Esophagus squamous epithelium (tissue), 5 donors: Measurements from ENCODE around the gene CCR5AS.
A peak's percentile ranks its signal among the peaks of the same experiment; 100 is the strongest.

Experiments used
- DNase-seq: peaks from one replicate; lab custom pipeline; 2025; lab: John Stamatoyannopoulos, UW
- H3K27ac ChIP-seq, 4 donors: fragments of 200-600 bp; sonication (generic); one replicate each; pipeline ENCODE4 v1.5.1; 2016 to 2019; ENCODE audit warnings: mild to moderate bottlenecking in 1 of 4
- H3K27me3 ChIP-seq, 4 donors: fragments of 200-600 bp; sonication (generic); 1 replicate in 3 of 4; 2 replicates in 1 of 4; pipeline versions ENCODE4 v1.5.1 to v1.6.0; 2017 to 2021; ENCODE audit warnings: antibody characterized with exemption in 1 of 4
- H3K36me3 ChIP-seq, 3 donors: fragments of 200-600 bp; sonication (generic); one replicate each; pipeline ENCODE4 v1.5.1; 2016 to 2019
- H3K4me1 ChIP-seq, 3 donors: fragments of 200-600 bp; sonication (generic); one replicate each; pipeline ENCODE4 v1.5.1; 2017 to 2019
- H3K4me3 ChIP-seq, 4 donors: fragments of 200-600 bp; sonication (generic); 1 replicate in 3 of 4; 2 replicates in 1 of 4; pipeline ENCODE4 v1.5.1; 2016 to 2019; ENCODE audit warnings: mild to moderate bottlenecking in 2 of 4, moderate library complexity in 1 of 4
- H3K9me3 ChIP-seq, 3 donors: fragments of 200-600 bp; sonication (generic); one replicate each; pipeline ENCODE4 v1.5.1; 2016 to 2019
- CTCF ChIP-seq, 6 experiments: fragments of 450-650 bp in 4 of 6; fragments of 200-600 bp in 2 of 6; sonication (generic) in 2 of 6; IDR thresholded peaks; one replicate each; pipeline ENCODE4 v1.5.1; 2016 to 2019; ENCODE audit warnings: antibody characterized with exemption in 6 of 6, mild to moderate bottlenecking in 4 of 6, moderate library complexity in 4 of 6
- POLR2A ChIP-seq, 4 donors: fragments of 450-650 bp; IDR thresholded peaks; one replicate each; pipeline ENCODE4 v1.6.1; 2017; ENCODE audit warnings: antibody characterized with exemption in 4 of 4, mild to moderate bottlenecking in 4 of 4, moderate library complexity in 3 of 4
- WGBS, 2 donors: methylation state at CpG; one replicate each; pipeline ENCODE4 v1.1.5; 2018; 5-methylcytosine and 5-hydroxymethylcytosine counted together
- intact Hi-C: fragments of 100-400 bp; cut with DNase I; formaldehyde crosslinking; loops from one replicate; pipeline ENCODE4 v1.15.0; 2022
- donor health status: DM: yes; HTN: yes; CAD: no.

CCR5AS gene

GRCh38 chr3:46361408-46362283 lies 45.2 kb downstream of the CCR5AS start:
- H3K36me3 ChIP-seq: no peaks in the 10 kb centered on the region
- peak overlapping the region in 2 of 4 donors; percentile 26 to 54 for H3K27ac ChIP-seq
- H3K4me1 ChIP-seq: peaks cover 0 to 26% (median 0%) of the 10 kb centered on the region in 3 donors
- H3K27me3 ChIP-seq: peaks cover 0 to 33% (median 0%) of the 10 kb centered on the region in 4 donors
- H3K4me3 ChIP-seq: no peak overlapping the region
- no peaks in the 10 kb centered on the region for H3K9me3 ChIP-seq
- WGBS, 2 donors: 47 to 49% methylated on average over 7 to 8 of the region's 8 CpGs
- TF ChIP-seq POLR2A (IDR thresholded peaks at IDR 0.05) (no peak), CTCF (IDR thresholded peaks at IDR 0.05) (no peak)
- no peak for DNase-seq
- intact Hi-C loops: no loop called here

GRCh38 chr3:46360907-46361306 lies 46.0 kb downstream of the CCR5AS start:
- no peaks in the 10 kb centered on the region for H3K9me3 ChIP-seq
- H3K4me3 ChIP-seq: no peak overlapping the region
- peak overlapping the region in 2 of 4 donors; percentile 26 to 54 for H3K27ac ChIP-seq
- intact Hi-C loops: no loop called here
- TF ChIP-seq CTCF (IDR thresholded peaks at IDR 0.05) (no peak), POLR2A (IDR thresholded peaks at IDR 0.05) (no peak)
- H3K36me3 ChIP-seq: no peaks in the 10 kb centered on the region
- WGBS, 2 donors: 66 to 84% methylated on average over 6 of the region's 6 CpGs
- peaks cover 0 to 31% (median 0%) of the 10 kb centered on the region in 3 donors for H3K4me1 ChIP-seq
- peaks cover 0 to 30% (median 0%) of the 10 kb centered on the region in 4 donors for H3K27me3 ChIP-seq
- no peak for DNase-seq

- peak overlapping the region in 1 of 4 donors; percentile 21 for H3K4me3 ChIP-seq
- peaks cover 0 to 32% (median 0%) of the 10 kb centered on the region in 3 donors for H3K4me1 ChIP-seq
- WGBS, 2 donors: 19% methylated on average over 11 of the region's 11 CpGs
- TF ChIP-seq POLR2A (IDR thresholded peaks at IDR 0.05): no peak
- TF ChIP-seq CTCF (IDR thresholded peaks at IDR 0.05): no peak
- peaks cover 0 to 37% (median 0%) of the 10 kb centered on the region in 4 donors for H3K27me3 ChIP-seq
- intact Hi-C loops: no loop called here
- H3K27ac ChIP-seq: peak overlapping the region in 3 of 4 donors; percentile 3 to 54 (median 51)
- DNase-seq: no peak
- no peaks in the 10 kb centered on the region for H3K9me3 ChIP-seq
- no peaks in the 10 kb centered on the region for H3K36me3 ChIP-seq
Measured at GRCh38 chr3:46359733-46360493, 47.0 kb downstream of the CCR5AS start.

- Histone ChIP-seq H3K27me3 (peaks cover 0 to 44% (median 0%) of the 10 kb centered on the region in 4 donors), H3K27ac (no peak overlapping the region), H3K4me1 (peaks cover 0 to 32% (median 0%) of the 10 kb centered on the region in 3 donors), H3K4me3 (no peak overlapping the region), H3K36me3 (no peaks in the 10 kb centered on the region), H3K9me3 (no peaks in the 10 kb centered on the region)
- intact Hi-C loops: no loop called here
- DNase-seq: no peak
- TF ChIP-seq CTCF (IDR thresholded peaks at IDR 0.05): no peak
- no peak for TF ChIP-seq POLR2A (IDR thresholded peaks at IDR 0.05)
- 81 to 84% methylated on average over 6 of the region's 6 CpGs for WGBS, 2 donors
Measured at GRCh38 chr3:46358466-46358865, 48.4 kb downstream of the CCR5AS start.
